Stimulated activated naive CD8-positive, alpha-beta T cell treated with anti-CD3 and anti-CD28 coated beads, Interleukin-15, Interleukin-2, amounts not matched to agents 100 ng/mL and 50 ng/mL, for 24 hours (primary cell): ENCODE results near the gene MARCHF10.

Source experiments
- H3K27ac Mint-ChIP-seq: one replicate; pipeline ENCODE4 v1.8.0; 2021; ENCODE audit warnings: mild to moderate bottlenecking, mixed read lengths
- H3K27me3 Mint-ChIP-seq: one replicate; pipeline ENCODE4 v1.8.0; 2021; ENCODE audit warnings: mixed read lengths
- H3K36me3 Mint-ChIP-seq: one replicate; pipeline ENCODE4 v1.8.0; 2021; ENCODE audit warnings: low read depth, mixed read lengths
- H3K4me1 Mint-ChIP-seq: one replicate; pipeline ENCODE4 v1.8.0; 2021; ENCODE audit warnings: low read depth, mixed read lengths
- H3K4me3 Mint-ChIP-seq: one replicate; pipeline ENCODE4 v1.8.0; 2021; ENCODE audit warnings: mild to moderate bottlenecking, mixed read lengths
- H3K9me3 Mint-ChIP-seq: one replicate; pipeline ENCODE4 v1.8.0; 2021; ENCODE audit warnings: mixed read lengths

The MARCHF10 gene

GRCh38 chr17:62732125-62732524 is 76.0 kb downstream of the MARCHF10 start:
- no peak overlapping the region for H3K4me3 Mint-ChIP-seq

GRCh38 chr17:62727916-62728672 is 80.0 kb downstream of the MARCHF10 start:
- Mint-ChIP-seq H3K36me3 (no peaks in the 10 kb centered on the region), H3K9me3 (no peaks in the 10 kb centered on the region), H3K4me1 (peaks cover 32% of the 10 kb centered on the region), H3K4me3 (no peak overlapping the region), H3K27ac (no peak overlapping the region), H3K27me3 (peaks cover 52% of the 10 kb centered on the region)

More at GRCh38 chr17:62732125-62732524, 76.0 kb downstream of the MARCHF10 start:
- no peaks in the 10 kb centered on the region for H3K36me3 Mint-ChIP-seq
- H3K27ac Mint-ChIP-seq, result no peak overlapping the region
- no peaks in the 10 kb centered on the region for H3K9me3 Mint-ChIP-seq
- peaks cover 53% of the 10 kb centered on the region for H3K27me3 Mint-ChIP-seq
- H3K4me1 Mint-ChIP-seq, result peaks cover 5% of the 10 kb centered on the region

GRCh38 chr17:62725791-62726249 is 82.3 kb downstream of the MARCHF10 start:
- H3K27me3 Mint-ChIP-seq, result peaks cover 51% of the 10 kb centered on the region

GRCh38 chr17:62724398-62725146 is 83.5 kb downstream of the MARCHF10 start:
- peak overlapping the region; percentile 24 for H3K4me3 Mint-ChIP-seq
- peaks cover 58% of the 10 kb centered on the region for H3K27me3 Mint-ChIP-seq
- peaks cover 43% of the 10 kb centered on the region for H3K4me1 Mint-ChIP-seq
- H3K27ac Mint-ChIP-seq, result peak overlapping the region; percentile 81
- H3K9me3 Mint-ChIP-seq, result no peaks in the 10 kb centered on the region
- peaks cover 3% of the 10 kb centered on the region for H3K36me3 Mint-ChIP-seq

More at GRCh38 chr17:62725791-62726249, 82.3 kb downstream of the MARCHF10 start:
- no peaks in the 10 kb centered on the region for H3K9me3 Mint-ChIP-seq
- peaks cover 32% of the 10 kb centered on the region for H3K4me1 Mint-ChIP-seq
- no peaks in the 10 kb centered on the region for H3K36me3 Mint-ChIP-seq
- no peak overlapping the region for H3K27ac Mint-ChIP-seq
- no peak overlapping the region for H3K4me3 Mint-ChIP-seq

- peak overlapping the region; percentile 17 for H3K27ac Mint-ChIP-seq
- H3K36me3 Mint-ChIP-seq, result peaks cover 4% of the 10 kb centered on the region
- H3K4me1 Mint-ChIP-seq, result peaks cover 48% of the 10 kb centered on the region
- H3K9me3 Mint-ChIP-seq, result no peaks in the 10 kb centered on the region
- peaks cover 63% of the 10 kb centered on the region for H3K27me3 Mint-ChIP-seq
- H3K4me3 Mint-ChIP-seq, result no peak overlapping the region
These were observed 84.3 kb downstream of the MARCHF10 start for GRCh38 chr17:62723842-62724241.

GRCh38 chr17:62722625-62723024 is 85.5 kb downstream of the MARCHF10 start:
- Mint-ChIP-seq H3K4me3 (no peak overlapping the region), H3K4me1 (peaks cover 56% of the 10 kb centered on the region), H3K27me3 (peaks cover 61% of the 10 kb centered on the region), H3K27ac (no peak overlapping the region), H3K9me3 (no peaks in the 10 kb centered on the region), H3K36me3 (peaks cover 4% of the 10 kb centered on the region)

GRCh38 chr17:62720126-62720850 is 87.8 kb downstream of the MARCHF10 start:
- H3K27me3 Mint-ChIP-seq, result peaks cover 44% of the 10 kb centered on the region
- H3K36me3 Mint-ChIP-seq, result peaks cover 4% of the 10 kb centered on the region
- H3K4me3 Mint-ChIP-seq, result no peak overlapping the region
- H3K27ac Mint-ChIP-seq, result no peak overlapping the region
- no peaks in the 10 kb centered on the region for H3K9me3 Mint-ChIP-seq
- peaks cover 50% of the 10 kb centered on the region for H3K4me1 Mint-ChIP-seq

GRCh38 chr17:62719586-62719985 is 88.5 kb downstream of the MARCHF10 start:
- Mint-ChIP-seq H3K4me3 (no peak overlapping the region), H3K27ac (no peak overlapping the region), H3K9me3 (no peaks in the 10 kb centered on the region), H3K36me3 (peaks cover 4% of the 10 kb centered on the region), H3K27me3 (peaks cover 44% of the 10 kb centered on the region), H3K4me1 (peaks cover 46% of the 10 kb centered on the region)

- Mint-ChIP-seq H3K4me3 (no peak overlapping the region), H3K9me3 (no peaks in the 10 kb centered on the region), H3K27me3 (peaks cover 37% of the 10 kb centered on the region), H3K27ac (no peak overlapping the region), H3K36me3 (peaks cover 4% of the 10 kb centered on the region), H3K4me1 (peaks cover 34% of the 10 kb centered on the region)
These were observed 89.7 kb downstream of the MARCHF10 start for GRCh38 chr17:62718429-62718828.

GRCh38 chr17:62717889-62718288 is 90.2 kb downstream of the MARCHF10 start:
- peaks cover 4% of the 10 kb centered on the region for H3K36me3 Mint-ChIP-seq
- no peak overlapping the region for H3K27ac Mint-ChIP-seq
- peaks cover 31% of the 10 kb centered on the region for H3K4me1 Mint-ChIP-seq
- H3K9me3 Mint-ChIP-seq, result no peaks in the 10 kb centered on the region
- H3K27me3 Mint-ChIP-seq, result peaks cover 36% of the 10 kb centered on the region
- no peak overlapping the region for H3K4me3 Mint-ChIP-seq

GRCh38 chr17:62717589-62717855 is 90.6 kb downstream of the MARCHF10 start:
- H3K36me3 Mint-ChIP-seq, result peaks cover 4% of the 10 kb centered on the region
- H3K27me3 Mint-ChIP-seq, result peaks cover 32% of the 10 kb centered on the region
- H3K9me3 Mint-ChIP-seq, result no peaks in the 10 kb centered on the region
- no peak overlapping the region for H3K4me3 Mint-ChIP-seq
- peaks cover 31% of the 10 kb centered on the region for H3K4me1 Mint-ChIP-seq
- H3K27ac Mint-ChIP-seq, result no peak overlapping the region

- Mint-ChIP-seq H3K27ac (no peak overlapping the region), H3K27me3 (peaks cover 29% of the 10 kb centered on the region), H3K4me3 (no peak overlapping the region), H3K36me3 (peaks cover 4% of the 10 kb centered on the region), H3K4me1 (peaks cover 31% of the 10 kb centered on the region), H3K9me3 (no peaks in the 10 kb centered on the region)
These were observed 91.1 kb downstream of the MARCHF10 start for GRCh38 chr17:62716834-62717588.

GRCh38 chr17:62715882-62716390 is 92.2 kb downstream of the MARCHF10 start:
- no peak overlapping the region for H3K27ac Mint-ChIP-seq
- H3K4me3 Mint-ChIP-seq, result no peak overlapping the region
- H3K36me3 Mint-ChIP-seq, result peaks cover 4% of the 10 kb centered on the region
- no peaks in the 10 kb centered on the region for H3K9me3 Mint-ChIP-seq
- peaks cover 29% of the 10 kb centered on the region for H3K27me3 Mint-ChIP-seq
- H3K4me1 Mint-ChIP-seq, result peaks cover 31% of the 10 kb centered on the region

- Mint-ChIP-seq H3K27ac (no peak overlapping the region), H3K4me1 (peaks cover 17% of the 10 kb centered on the region), H3K4me3 (no peak overlapping the region), H3K36me3 (no peaks in the 10 kb centered on the region), H3K27me3 (peaks cover 22% of the 10 kb centered on the region), H3K9me3 (no peaks in the 10 kb centered on the region)
These were observed 93.9 kb downstream of the MARCHF10 start for GRCh38 chr17:62714016-62714777.
